IPS DF 6.9 (cell line): Measurements from ENCODE around the gene RILPL1.
"Not testable (repeated sequence)": the region's sequence is repeated elsewhere in the genome, so short reads cannot be mapped to it uniquely, and the experiment has no call there.

Experiments
- DNase-seq: peaks from one replicate; pipeline ENCODE4 v3.0.0-alpha.2; 2013; ENCODE audit warnings: low read depth, low spot score
- H3K27ac ChIP-seq: one replicate; pipeline ENCODE4 v1.5.1; 2013; ENCODE audit warnings: low read length, control low read depth
- H3K27me3 ChIP-seq: 2 replicates; pipeline ENCODE4 v1.6.1; 2013; ENCODE audit warnings: mild to moderate bottlenecking, low read length; ENCODE audit not compliant: control insufficient read depth, insufficient read depth
- H3K36me3 ChIP-seq: 2 replicates; pipeline ENCODE4 v1.6.1; 2013; ENCODE audit warnings: low read length; ENCODE audit not compliant: control insufficient read depth, insufficient read depth
- H3K4me1 ChIP-seq: 2 replicates; pipeline ENCODE4 v1.6.1; 2013; ENCODE audit warnings: low read length; ENCODE audit not compliant: control insufficient read depth, insufficient read depth
- H3K4me3 ChIP-seq: 2 replicates; pipeline ENCODE4 v1.5.1; 2013; ENCODE audit warnings: mild to moderate bottlenecking, low read length
- H3K9me3 ChIP-seq: 2 replicates; pipeline ENCODE4 v1.6.1; 2013; ENCODE audit warnings: low read length, inconsistent platforms; ENCODE audit not compliant: control insufficient read depth, insufficient read depth
- WGBS: extraction: QIAGEN DNeasy Blood & Tissue Kit; methylation state at CpG from one replicate; pipeline ENCODE4 v1.1.7; 2013; ENCODE audit warnings: mixed read lengths, missing lambda C conversion rate; ENCODE audit not compliant: insufficient read length, insufficient coverage; 5-methylcytosine and 5-hydroxymethylcytosine counted together

Gene RILPL1

DNA sequence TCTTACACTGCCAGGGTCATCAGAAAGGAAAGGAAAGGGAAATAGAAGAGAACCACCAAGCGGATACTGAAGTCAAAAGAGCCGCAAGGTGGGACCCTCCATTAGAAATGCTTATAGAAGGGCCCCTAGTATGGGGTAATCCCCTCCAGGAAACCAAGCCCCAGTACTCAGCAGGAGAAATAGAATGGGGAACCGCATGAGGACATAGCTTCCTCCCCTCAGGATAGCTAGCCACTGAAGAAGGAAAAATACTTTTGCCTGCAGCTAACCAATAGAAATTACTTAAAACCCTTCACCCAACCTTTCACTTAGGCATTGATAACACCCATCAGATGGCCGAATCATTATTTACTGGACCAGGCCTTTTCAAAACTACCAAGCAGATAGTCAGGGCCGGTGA is 21.3 kb upstream of the RILPL1 start:
- not testable (repeated sequence) for H3K4me3 ChIP-seq, DNase-seq, H3K9me3 ChIP-seq, H3K4me1 ChIP-seq, H3K27ac ChIP-seq, H3K36me3 ChIP-seq, H3K27me3 ChIP-seq
- no CpG with 5 or more reads among the region's 5 CpGs for WGBS

DNA sequence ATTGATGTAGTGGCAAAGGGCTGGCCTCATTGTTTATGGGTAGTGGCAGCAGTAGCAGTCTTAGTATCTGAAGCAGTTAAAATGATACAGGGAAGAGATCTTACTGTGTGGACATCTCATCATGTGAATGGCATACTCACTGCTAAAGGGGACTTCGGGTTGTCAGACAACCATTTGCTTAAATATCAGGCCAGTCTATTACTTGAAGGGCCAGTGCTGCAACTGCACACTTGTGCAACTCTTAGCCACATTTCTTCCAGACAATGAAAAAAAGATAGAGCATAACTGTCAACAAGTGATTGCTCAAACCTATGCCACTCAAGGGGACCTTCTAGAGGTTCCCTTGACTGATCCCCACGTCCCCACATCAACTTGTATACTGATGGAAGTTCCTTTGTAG is 20.6 kb upstream of the RILPL1 start:
- H3K27me3 ChIP-seq, H3K36me3 ChIP-seq, H3K4me1 ChIP-seq, H3K4me3 ChIP-seq, DNase-seq, H3K9me3 ChIP-seq, H3K27ac ChIP-seq: not testable (repeated sequence)
- WGBS = no CpG with 5 or more reads among the region's 2 CpGs

DNA sequence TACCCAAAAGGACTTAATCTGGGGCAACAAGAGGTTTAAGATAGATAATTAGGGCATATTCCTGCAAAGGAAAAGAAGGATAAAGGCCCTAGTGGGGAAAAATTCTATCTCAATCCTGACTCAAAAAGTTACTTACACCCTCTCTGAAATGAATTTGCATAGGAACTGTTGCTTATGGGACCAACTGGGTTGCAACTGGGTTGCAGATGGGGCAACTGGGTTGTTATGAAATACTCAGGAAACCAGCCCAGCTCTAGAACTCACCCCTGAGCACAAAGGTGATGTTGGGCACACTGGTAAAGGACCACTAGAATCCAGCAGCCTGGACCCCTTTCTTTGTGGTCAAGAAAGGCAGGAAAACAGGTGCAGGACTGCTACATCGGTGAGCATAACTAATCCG is 17.2 kb upstream of the RILPL1 start:
- H3K27ac ChIP-seq = no peak overlapping the region
- H3K27me3 ChIP-seq = no peaks in the 10 kb centered on the region
- WGBS = no CpG with 5 or more reads among the region's 2 CpGs
- no peak for DNase-seq
- no peak overlapping the region for H3K4me3 ChIP-seq
- H3K4me1 ChIP-seq = no peaks in the 10 kb centered on the region
- no peaks in the 10 kb centered on the region for H3K36me3 ChIP-seq
- H3K9me3 ChIP-seq = no peaks in the 10 kb centered on the region

DNA sequence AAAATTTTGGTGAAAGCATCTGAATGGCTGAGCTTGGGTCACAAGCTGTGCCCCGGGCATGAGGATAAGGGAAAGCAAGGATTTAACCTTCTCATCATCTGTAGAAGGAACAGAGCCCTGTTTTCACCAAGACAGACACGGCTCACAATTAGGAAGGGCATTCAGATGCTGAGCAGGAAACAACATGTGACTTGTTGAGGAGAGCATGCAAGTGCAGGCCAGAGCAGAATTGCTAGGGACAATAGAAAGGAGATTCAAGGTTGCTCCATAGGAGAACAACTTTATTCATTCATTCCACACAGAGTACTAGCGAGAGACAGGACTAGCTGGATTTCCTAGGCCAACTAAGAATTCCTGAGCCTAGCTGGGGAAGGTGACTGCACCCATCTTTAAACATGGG is 14.6 kb upstream of the RILPL1 start:
- Histone ChIP-seq H3K27me3 (no peaks in the 10 kb centered on the region), H3K4me1 (no peaks in the 10 kb centered on the region), H3K27ac (no peak overlapping the region), H3K9me3 (no peaks in the 10 kb centered on the region), H3K36me3 (no peaks in the 10 kb centered on the region), H3K4me3 (no peak overlapping the region)
- DNase-seq = no peak
- WGBS = no CpG with 5 or more reads among the region's 3 CpGs

DNA sequence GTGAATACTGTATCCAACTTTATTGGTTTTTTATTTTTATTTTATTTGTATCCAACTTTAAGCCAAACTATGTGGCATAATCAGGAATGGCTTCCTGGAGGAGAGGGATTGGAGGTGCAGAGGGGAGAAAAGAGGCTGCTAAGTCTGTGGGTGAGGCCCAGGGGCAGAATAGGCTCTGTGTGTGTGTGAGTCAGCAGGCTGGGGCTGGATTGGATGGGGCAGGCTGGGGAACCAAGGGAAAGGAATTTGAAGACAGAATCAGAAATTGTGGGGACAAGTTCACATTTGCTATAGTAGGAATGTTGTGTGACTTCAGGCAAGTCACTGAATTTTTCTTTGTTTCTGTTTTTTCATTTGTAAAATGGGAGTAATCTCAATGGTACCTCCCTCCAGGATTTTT is 12.8 kb upstream of the RILPL1 start:
- no peaks in the 10 kb centered on the region for H3K27me3 ChIP-seq
- H3K36me3 ChIP-seq = no peaks in the 10 kb centered on the region
- DNase-seq = no peak
- no peak overlapping the region for H3K4me3 ChIP-seq
- H3K9me3 ChIP-seq = no peaks in the 10 kb centered on the region
- no peak overlapping the region for H3K27ac ChIP-seq
- no peaks in the 10 kb centered on the region for H3K4me1 ChIP-seq

DNA sequence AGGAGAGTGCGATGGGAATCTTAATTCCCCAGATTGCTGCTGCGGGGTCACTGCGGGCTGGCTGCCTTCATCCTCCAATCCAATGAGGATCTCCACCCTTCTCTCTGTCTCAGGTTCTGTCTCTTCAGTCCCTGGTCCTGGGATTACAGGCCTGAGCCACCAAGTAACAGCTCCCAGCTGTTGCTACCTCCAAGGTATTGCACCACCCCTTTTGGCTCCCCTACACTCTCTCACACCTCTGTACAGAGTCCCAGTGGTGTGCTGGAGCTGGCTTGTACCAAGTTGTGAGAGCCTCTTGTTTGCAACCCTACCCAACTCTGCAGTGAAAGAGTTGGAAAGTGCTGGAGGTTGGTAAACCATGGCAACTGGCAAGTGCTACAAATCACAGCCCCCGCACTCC is 10.0 kb upstream of the RILPL1 start:
- WGBS = no CpG with 5 or more reads among the region's 4 CpGs

DNA sequence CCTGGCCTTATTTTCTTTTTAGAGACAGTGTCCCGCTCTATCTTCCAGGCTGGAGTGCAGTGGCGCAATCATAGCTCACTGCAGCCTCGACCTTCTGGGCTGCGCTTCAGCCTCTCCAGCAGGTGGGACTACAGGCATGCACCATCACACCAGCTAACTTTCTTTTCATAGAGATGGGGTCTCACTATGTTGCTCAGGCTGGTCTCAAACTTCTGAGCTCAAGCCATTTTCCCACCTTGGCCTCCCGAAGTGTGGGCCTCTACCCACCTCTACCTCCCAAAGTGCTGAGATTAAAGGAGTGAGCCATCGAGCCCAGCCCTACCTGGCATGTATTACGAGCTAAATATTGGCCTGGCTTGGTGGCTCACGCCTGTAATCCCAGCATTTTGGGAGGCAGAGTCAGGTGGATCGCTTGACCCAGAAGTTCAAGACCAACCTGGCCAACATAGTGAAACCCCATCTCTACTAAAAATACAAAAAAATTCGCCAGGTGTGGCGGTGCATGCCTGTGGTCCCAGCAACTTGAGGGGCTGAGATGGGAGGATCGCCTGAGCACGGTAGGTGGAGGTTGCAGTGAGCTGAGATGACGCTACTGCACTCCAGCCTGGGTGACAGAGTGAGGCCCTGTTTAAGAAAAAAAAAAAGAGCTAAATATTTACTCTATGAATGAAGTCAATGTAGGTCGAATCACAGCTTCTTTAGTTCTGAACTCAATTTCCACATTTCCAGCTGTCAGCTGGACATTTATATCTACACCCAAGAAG is 7.6 kb upstream of the RILPL1 start:
- no CpG with 5 or more reads among the region's 15 CpGs for WGBS
- no peak for DNase-seq
- H3K27ac ChIP-seq = no peak overlapping the region
- no peaks in the 10 kb centered on the region for H3K4me1 ChIP-seq
- no peaks in the 10 kb centered on the region for H3K27me3 ChIP-seq
- H3K9me3 ChIP-seq = no peaks in the 10 kb centered on the region
- no peaks in the 10 kb centered on the region for H3K36me3 ChIP-seq
- H3K4me3 ChIP-seq = no peak overlapping the region

More for the DNA sequence above, 10.0 kb upstream of the RILPL1 start:
- no peak for DNase-seq
- H3K4me3 ChIP-seq = no peak overlapping the region
- no peaks in the 10 kb centered on the region for H3K4me1 ChIP-seq
- H3K27me3 ChIP-seq = no peaks in the 10 kb centered on the region
- no peaks in the 10 kb centered on the region for H3K9me3 ChIP-seq
- H3K36me3 ChIP-seq = no peaks in the 10 kb centered on the region
- H3K27ac ChIP-seq = no peak overlapping the region

DNA sequence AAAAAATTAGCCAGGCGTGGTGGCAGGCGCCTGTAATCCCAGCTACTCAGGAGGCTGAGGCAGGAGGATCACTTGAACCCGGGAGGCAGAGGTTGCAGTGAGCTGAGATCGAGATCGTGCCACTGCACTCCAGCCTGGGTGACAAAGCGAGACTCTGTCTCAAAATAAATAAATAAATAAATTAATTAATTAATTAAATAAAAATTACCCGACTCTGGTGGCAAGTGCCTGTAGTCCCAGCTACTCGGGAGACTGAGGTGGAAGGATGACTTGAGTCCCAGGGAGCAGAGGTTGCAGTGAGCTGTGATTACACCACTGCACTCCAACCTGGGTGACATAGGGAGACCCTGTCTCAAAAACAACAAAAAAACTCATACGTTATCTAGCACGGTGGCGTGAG is 2.4 kb upstream of the RILPL1 start:
- no CpG with 5 or more reads among the region's 11 CpGs for WGBS
- H3K36me3 ChIP-seq, H3K4me3 ChIP-seq, H3K9me3 ChIP-seq, H3K27ac ChIP-seq, H3K27me3 ChIP-seq, DNase-seq, H3K4me1 ChIP-seq: not testable (repeated sequence)

DNA sequence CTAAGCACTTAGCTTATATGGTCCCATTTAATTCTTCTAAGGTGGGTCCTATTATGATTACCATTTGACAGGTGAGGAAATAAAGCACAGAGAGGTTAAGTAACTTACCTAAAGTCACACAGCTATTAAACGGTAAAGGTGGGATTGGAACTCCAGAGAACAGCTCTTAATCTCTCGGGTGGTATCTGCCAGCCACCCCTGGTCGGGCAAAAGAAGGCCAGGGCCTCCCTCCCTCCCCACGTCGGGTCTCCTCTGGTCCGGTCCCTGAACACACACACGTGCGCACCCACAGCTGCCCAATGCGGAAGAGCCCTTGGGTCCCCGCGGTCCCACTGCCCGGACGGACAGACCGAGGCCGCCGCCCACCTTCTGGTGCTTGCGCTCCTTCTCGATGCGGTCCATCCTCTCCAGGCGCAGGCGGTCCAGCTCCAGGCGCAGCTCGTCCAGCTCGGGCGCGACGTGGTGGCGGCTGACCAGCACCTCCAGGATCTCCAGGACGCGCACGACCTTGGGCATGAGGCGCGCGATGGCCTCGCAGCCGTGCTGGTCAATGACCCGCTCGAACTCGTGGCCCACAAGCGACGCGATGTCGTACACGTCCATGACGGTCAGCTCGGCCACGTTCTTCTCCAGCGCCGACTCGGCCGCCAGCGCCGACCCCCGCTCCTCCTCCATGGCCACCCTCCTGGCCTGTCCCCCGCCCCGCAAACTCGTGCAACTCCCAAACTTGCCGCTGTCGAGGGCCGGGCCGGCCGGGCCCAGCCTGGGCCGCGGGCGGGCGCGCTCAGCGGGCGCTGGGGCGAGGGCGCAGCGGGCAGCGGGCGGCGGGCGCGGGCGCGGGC is 490 bp downstream of the RILPL1 start:
- Histone ChIP-seq H3K9me3 (no peaks in the 10 kb centered on the region), H3K4me1 (no peaks in the 10 kb centered on the region), H3K27ac (no peak overlapping the region), H3K36me3 (no peaks in the 10 kb centered on the region), H3K4me3 (peak overlapping the region; percentile 36; the same call in 1 of the 2 replicates), H3K27me3 (no peaks in the 10 kb centered on the region)
- no peak for DNase-seq
- WGBS = no CpG with 5 or more reads among the region's 79 CpGs

DNA sequence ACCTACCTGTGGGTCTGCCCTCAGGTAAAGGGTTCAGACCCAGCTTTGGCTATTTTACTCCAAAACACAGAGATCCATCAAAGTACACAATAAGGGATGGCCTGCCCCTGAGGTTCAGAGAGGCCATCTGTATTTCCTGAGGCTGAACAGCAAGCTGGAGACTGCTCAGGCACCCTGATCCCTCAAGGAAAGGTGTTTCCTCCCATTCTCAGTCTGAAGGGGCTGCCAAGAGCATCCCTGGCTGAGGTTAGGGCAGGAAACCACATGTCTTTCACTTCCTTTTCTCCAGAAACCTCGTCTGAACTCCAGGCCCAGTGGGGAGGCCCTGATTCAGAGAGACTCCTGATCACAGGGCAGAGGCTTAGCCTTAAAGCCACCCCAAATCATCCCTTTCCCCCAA is 1.5 kb downstream of the RILPL1 start:
- Histone ChIP-seq H3K36me3 (no peaks in the 10 kb centered on the region), H3K27ac (no peak overlapping the region), H3K4me3 (no peak overlapping the region), H3K27me3 (no peaks in the 10 kb centered on the region), H3K9me3 (no peaks in the 10 kb centered on the region), H3K4me1 (no peaks in the 10 kb centered on the region)
- DNase-seq = no peak
- WGBS = no CpG with 5 or more reads among the region's 1 CpG

DNA sequence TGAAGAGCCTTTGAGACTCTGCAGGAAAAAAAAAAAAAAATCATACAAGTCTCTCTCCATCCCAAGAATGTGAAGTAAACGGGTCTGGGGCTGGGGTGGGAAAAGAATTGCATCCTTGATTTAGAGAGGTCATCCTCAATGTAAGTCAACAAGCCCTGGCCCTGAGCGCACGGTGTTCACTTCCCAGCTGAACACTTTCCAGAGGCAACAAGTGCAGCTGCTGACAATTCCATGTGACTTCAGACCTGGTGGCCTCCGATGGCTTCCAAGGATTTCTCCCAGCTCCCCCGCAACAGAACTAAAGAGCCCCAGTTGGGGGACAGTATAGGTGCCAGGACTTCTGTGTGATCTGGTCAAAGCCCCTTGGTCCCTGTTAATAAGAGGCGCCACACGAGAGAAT is 2.4 kb downstream of the RILPL1 start:
- no CpG with 5 or more reads among the region's 7 CpGs for WGBS
- no peak for DNase-seq
- no peak overlapping the region for H3K4me3 ChIP-seq
- H3K4me1 ChIP-seq = no peaks in the 10 kb centered on the region
- no peak overlapping the region for H3K27ac ChIP-seq
- H3K9me3 ChIP-seq = no peaks in the 10 kb centered on the region
- H3K27me3 ChIP-seq = no peaks in the 10 kb centered on the region
- H3K36me3 ChIP-seq = no peaks in the 10 kb centered on the region
